HG03135 (cell line): ENCODE measurements around the gene GJD3.

ENCODE experiments used
- ATAC-seq: cut with Tn5 transposase; IDR thresholded peaks from one replicate; pipeline ENCODE4 v1.9.1; 2021; ENCODE audit warnings: mild to moderate bottlenecking, moderate library complexity; ENCODE audit not compliant: unreplicated experiment

Gene GJD3

DNA sequence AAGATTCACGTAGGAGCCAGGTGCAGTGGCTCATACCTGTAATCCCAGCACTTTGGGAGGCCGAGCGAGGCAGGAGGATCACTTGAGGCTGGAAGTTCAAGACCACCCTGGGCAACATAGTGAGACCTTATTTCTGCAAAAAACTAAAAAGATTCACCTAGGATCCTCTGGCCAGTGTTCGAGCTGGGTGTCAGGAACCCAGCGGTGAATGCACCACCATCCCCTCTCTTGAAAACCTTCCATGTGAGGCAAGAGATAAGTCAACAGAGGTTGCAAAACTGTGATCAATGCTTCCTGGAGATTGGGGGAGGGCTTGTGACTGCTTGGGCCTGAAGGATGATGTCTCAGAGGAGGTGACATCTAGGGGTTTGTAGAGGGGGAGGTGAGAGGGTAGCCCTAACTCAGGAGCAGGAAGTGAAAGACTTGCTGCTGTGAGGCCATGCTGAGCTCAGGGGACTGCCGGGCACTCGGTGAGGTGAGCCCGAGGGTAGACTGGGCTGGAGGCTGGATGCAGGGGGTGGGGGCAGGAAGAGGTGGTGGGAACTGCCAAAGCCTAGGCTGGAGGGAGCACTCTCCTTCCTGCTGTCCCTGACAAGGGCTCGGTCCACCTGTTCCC is 11.7 kb downstream of the GJD3 start:
- ATAC-seq, result no peak

- ATAC-seq, result no peak
Measured at GRCh38 chr17:40352237-40352778, 12.2 kb downstream of the GJD3 start.

DNA sequence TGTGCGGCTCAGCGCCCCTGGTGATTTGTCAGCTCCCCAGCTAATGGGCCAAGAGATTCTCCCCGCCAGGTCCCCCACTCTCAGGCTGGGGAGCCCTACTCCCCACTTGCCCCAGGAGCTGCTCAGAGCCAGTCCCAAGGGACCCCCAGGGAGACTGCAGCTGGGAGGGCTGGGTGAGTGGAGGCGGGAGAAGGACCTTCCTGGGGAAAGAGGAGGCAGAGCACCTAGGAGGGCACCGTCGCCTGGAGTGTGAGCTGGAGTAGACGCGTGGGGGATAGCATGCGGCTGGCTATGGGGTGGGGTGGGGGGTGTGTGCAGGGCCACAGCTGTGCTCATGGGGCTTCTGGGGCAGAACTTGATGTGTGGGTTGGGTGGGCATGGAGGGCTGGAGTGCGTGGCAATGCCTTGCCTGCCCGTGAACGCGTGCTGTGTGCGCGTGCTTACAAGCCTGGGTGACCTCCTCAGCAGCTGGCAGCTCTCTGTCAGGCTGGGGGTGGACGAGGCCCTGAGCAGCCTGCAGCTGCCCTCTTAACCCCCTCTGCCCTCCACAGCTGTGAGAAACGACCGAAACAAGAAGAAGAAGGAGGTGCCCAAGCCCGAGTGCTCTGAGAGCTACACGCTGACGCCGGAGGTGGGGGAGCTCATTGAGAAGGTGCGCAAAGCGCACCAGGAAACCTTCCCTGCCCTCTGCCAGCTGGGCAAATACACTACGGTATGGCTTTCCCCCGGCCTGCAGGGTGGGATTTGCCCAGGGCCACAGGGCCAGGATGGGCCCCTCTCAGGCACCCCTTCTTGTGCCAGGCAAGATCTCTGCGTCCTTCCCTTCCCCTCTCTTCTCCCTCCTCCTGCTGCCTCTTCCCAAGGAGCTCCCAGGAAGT is 12.9 kb downstream of the GJD3 start:
- no peak for ATAC-seq

DNA sequence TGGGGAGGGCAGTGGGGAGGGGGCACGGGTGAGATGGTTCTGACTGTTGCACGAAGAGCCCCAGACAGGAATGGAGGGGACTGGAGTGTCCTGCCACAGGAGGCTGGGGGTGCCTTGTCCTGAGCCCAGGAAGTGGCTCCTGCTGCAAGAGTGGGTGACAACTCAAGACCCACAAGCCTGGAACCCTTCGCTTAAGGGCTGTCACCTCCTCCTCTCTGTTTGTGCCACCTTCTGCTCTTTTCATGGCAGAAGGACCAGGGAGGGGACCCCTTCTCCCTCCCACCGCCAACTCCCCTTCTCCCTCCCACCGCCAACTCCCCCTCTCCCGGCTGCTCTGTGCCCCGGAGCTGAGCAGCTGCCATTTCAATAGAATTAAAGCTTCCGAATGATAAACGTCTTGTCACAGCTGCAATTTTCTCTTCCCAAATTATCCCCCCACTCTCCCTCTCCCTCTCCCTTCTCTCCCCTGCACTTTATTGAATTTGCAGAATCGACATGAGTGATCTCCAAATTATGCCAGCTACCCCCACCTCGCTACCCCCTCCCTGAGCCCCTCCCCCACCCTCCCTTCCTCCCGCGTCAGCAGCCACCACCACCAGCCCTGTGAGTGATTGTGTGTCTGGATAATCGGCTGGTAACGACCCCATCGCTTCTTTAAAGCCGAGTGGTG is 13.7 kb downstream of the GJD3 start:
- no peak for ATAC-seq

GRCh38 chr17:40349895-40350688 is 14.4 kb downstream of the GJD3 start:
- ATAC-seq, result no peak

GRCh38 chr17:40349477-40349894 is 15.1 kb downstream of the GJD3 start:
- no peak for ATAC-seq

GRCh38 chr17:40348562-40349476 is 15.7 kb downstream of the GJD3 start:
- no peak for ATAC-seq

GRCh38 chr17:40348136-40348504 is 16.4 kb downstream of the GJD3 start:
- ATAC-seq, result no peak

DNA sequence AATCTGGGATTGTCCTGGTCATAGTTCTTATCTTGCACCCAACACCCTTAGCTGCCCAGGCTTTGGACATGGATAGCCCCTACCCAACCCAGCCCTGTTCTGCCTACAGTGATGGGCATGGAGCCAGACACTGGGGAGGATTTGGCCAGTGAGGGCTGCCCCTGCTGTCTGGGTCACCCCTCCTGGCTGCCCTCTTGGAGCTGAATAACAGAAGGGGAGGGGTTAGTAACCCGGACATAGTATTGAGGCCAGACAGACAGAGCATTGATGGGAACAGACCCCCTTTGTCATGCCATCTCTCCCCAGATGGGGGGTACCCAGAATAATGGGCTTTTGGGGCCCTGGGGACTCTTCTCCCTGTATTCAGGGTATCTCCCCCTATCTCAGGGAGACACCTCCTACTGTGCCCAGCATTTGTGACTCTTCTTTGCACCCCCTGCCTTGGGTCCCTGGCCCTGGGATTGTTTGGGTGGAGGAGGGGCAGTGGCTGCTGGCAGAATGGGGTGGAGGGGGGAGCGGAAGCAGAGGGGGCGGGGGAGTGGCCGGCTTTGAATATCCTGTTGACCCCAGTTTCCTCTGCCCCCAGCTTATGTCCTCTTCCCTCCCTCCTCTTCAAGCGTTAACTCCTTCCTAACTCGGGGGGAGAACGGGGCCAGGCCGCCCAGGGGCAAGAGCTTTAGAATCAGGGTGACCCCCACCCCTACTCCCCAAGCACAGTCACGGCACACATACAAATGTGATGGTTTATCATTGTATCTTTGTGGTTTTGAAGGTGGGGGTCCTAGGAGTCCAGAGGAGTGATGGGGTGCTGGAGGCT is 17.0 kb downstream of the GJD3 start:
- ATAC-seq, result no peak

GRCh38 chr17:40346765-40347158 is 17.8 kb downstream of the GJD3 start:
- ATAC-seq, result no peak

GRCh38 chr17:40345994-40346764 is 18.4 kb downstream of the GJD3 start:
- ATAC-seq, result no peak

DNA sequence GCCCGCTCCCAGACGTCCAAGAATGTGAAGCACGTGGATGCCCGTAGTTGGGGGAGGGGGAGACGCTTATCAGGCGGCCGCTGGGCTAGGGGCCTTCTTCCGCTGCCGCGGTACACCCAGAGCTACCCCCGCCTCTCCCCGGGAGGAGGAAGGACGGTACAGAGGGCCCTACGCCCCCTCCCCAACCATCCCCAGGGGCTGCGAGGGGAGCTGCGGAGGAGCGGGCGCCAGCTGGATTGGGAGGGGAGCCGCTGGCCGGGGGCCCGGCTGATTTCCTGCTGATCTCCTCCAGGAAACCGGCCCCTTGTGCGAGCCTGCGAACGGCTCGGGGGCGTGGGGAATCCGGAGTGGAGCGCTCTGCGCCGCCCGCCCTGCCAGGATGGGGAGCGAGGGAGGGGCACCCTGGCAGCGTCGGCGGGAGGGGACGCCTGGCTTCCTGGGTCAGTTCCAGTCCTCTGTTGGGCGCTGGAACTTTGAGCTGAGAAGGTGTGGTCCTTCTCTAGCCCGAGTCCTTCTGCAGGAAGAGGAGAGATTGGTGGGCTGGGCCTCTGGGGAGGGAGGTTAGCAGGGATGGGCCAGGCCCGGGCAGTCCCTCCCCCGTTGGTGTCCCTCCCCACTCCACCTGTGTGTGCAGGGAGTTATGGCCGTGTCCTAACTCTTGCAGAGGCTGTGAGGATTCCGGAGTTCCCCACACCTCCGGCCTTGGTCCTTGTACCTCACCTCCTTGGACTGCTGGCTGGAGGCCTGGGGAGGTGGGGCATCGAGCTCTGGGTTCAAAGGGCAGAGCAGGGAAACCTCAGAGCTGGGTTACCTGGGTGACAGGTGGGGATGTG is 19.2 kb downstream of the GJD3 start:
- no peak for ATAC-seq

- ATAC-seq, result no peak
Measured at GRCh38 chr17:40344421-40345160, 19.9 kb downstream of the GJD3 start.

DNA sequence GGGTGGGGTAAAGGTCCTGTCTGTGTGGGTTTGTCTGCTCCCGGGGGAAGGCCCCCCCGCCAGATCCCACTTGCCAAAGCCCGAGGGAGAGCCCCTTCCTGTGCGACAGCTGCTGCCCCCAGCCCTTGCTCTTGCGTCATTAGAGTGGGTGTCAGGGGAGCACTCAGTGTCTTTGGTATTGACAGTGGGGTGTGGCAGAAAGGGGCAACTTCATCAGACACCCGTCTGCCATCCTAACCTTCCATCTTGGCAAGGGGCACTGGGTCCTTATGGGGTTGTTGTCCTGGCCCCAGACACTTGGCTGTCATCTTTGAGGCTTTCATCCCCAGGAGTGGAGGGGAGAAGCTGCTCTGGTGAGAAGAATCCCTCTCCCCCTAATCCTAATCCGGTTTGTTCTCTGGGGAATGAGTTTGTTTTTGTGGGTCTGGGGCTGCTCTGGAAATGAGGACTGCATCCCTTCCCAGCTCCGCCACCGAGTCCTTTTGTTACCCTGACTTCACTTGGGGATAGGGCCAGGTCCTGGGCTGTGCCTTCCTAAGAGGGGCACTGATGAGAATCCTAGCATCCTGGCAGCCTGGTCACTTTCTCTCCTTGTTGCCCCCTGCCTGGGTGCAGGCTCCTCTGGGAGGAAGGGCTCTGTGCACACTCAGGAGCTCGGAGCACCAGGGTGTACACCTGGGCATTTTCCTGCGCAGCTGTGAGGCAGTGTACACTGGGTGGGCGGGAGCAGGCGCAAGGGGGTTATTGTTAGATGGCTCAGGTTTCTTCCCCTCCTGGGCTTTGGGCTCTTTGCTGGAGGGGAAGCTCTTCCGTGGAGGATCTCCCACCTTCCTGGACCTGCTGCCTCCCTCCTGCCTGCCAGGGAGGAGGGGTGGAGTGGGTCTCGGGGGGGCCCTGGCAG is 21.1 kb downstream of the GJD3 start:
- no peak for ATAC-seq

DNA sequence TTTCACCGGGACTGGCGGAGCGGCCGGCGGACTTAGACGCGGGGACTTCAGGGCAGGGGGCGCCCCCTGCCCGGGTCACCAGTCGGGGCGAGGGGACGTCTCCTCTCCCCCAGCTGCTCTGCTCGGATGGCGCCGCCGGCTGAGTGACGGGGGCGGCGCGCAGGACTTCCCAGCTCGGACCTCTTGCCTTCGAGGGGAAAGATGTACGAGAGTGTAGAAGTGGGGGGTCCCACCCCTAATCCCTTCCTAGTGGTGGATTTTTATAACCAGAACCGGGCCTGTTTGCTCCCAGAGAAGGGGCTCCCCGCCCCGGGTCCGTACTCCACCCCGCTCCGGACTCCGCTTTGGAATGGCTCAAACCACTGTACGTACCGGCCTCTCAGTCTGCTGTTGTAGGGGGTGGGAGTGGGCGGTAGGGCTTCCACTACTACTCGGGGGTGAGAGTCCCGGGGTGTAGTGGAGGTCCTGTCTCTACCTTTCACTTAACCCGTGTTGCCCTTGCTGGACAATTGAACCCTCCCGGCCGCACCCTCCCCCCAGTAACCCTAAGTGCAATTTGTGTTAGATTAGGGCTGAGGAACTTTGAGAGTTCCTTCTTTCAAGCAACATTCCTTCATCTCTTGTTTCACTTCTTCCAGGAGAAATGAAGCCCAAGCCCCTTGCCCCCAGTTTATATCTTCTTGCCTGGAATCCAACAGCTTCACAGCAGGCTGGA is 21.9 kb downstream of the GJD3 start:
- no peak for ATAC-seq
